ENCODE measurements around the gene NDRG4. TPM values are rescaled to one million over a fixed set of nuclear protein-coding genes. Genes with fewer than 3 reads are reported as not detected.

The NDRG4 gene
- total RNA-seq, 2 donors from 2014 or later, result 13.4 to 359 TPM

DNA sequence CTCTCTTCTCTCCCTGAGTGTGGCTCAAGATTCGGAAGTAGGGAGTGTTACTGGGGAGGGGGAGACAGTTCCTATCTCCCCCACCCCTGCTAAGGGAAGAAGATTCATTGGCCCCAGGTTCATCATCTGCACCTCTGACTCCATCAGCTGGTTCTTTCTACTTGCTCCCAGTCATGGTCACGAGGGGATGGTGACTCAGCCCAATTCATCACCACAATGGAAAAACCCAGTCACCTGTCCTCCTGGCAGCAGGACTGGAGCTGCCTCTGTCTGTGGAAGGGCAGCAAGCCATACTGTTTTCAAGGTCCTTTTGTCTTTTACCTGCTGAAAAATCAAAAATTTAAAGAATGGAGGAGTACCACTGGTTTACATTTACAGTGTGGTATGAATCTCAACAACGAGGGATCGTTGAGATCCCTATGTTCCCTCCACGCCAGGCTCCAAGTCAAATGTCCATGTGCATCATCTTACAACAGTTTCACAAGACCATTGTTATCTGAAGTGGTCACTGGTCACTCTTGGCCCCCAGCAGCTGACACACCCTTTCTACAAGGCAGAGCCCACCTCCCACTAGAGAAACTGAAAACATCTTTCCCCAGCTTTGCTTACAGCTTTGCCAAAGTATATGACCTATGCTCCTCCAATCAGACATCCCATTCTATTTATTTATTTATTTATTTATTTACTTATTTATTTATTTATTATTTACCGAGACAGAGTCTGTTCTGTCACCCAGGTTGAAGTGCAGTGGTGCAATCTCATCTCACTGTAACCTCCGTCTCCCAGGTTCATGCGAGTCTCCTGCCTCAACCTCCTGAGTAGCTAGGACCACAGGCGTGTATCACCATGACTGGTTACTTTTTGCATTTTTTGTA is 40.4 kb upstream of the NDRG4 start:
- Histone ChIP-seq H3K4me3 (no peak overlapping the region), H3K27me3 (replicated peaks; ENCODE audit: insufficient read depth) (no peaks in the 10 kb centered on the region), H3K36me3 (no peaks in the 10 kb centered on the region), H3K27ac (no peak overlapping the region), H3K9me3 (no peaks in the 10 kb centered on the region), H3K4me1 (replicated peaks) (peaks cover 3% of the 10 kb centered on the region)
- intact Hi-C loops (cut with DNase I), result no loop called here
- no peak for DNase-seq (ENCODE audit: low spot score)
- 86% methylated on average over 9 of the region's 9 CpGs for WGBS
- TF ChIP-seq, protein P1, sequence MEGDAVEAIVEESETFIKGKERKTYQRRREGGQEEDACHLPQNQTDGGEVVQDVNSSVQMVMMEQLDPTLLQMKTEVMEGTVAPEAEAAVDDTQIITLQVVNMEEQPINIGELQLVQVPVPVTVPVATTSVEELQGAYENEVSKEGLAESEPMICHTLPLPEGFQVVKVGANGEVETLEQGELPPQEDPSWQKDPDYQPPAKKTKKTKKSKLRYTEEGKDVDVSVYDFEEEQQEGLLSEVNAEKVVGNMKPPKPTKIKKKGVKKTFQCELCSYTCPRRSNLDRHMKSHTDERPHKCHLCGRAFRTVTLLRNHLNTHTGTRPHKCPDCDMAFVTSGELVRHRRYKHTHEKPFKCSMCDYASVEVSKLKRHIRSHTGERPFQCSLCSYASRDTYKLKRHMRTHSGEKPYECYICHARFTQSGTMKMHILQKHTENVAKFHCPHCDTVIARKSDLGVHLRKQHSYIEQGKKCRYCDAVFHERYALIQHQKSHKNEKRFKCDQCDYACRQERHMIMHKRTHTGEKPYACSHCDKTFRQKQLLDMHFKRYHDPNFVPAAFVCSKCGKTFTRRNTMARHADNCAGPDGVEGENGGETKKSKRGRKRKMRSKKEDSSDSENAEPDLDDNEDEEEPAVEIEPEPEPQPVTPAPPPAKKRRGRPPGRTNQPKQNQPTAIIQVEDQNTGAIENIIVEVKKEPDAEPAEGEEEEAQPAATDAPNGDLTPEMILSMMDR (IDR thresholded peaks at IDR 0.05), result no peak

DNA sequence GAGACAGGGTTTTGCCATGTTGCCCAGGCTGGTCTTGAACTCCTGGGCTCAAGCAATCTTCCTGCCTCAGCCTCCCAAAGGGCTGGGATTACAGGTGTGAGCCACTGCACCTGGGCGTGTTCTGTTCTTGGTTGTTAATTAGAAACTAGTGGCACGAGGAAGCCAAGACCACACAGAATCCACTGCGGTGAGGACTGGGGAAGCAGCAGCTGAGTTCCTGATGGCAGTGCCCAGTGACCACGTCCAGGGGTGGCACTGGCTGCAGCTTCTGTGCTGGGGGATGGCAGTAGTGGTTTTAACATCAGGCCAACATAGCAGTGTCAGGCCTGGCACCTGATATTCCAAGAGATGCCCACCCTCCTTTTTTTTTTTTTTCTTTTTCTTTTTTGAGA is 39.7 kb upstream of the NDRG4 start:
- Histone ChIP-seq H3K27ac (no peak overlapping the region), H3K4me3 (no peak overlapping the region), H3K9me3 (no peaks in the 10 kb centered on the region), H3K4me1 (replicated peaks) (peaks cover 6% of the 10 kb centered on the region), H3K27me3 (replicated peaks; ENCODE audit: insufficient read depth) (peaks cover 5% of the 10 kb centered on the region), H3K36me3 (no peaks in the 10 kb centered on the region)
- TF ChIP-seq, protein P1 (IDR thresholded peaks at IDR 0.05), result no peak
- TF ChIP-seq POLR2A (IDR thresholded peaks at IDR 0.05), result no peak
- no peak for TF ChIP-seq POLR2AphosphoS5 (IDR thresholded peaks at IDR 0.05)
- 80% methylated on average over 4 of the region's 4 CpGs for WGBS
- no peak for DNase-seq (ENCODE audit: low spot score)
- intact Hi-C loops (cut with DNase I), result no loop called here

DNA sequence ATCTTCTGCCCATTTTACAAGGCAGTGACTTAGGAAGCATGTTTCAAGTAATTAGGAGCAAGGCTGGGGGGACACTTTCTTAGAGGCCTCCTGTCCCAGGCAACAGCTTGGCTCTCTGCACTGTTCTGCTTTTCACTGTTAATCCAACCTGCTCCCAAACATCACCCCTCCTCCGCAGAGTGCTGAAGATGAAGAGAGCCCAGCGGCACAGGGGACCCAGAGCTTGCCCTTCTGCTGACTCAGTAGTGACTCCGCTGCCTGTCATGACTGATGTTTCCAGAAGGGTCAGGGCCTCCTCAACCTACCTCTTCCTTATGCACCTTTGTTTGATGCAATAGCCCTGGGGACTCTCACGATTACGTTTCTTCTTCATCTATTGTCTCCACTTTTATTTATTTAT is 38.9 kb upstream of the NDRG4 start:
- TF ChIP-seq POLR2A (IDR thresholded peaks at IDR 0.05) (no peak), POLR2AphosphoS5 (IDR thresholded peaks at IDR 0.05) (no peak)
- TF ChIP-seq, protein P1 (IDR thresholded peaks at IDR 0.05), result no peak
- Histone ChIP-seq H3K4me1 (replicated peaks) (peaks cover 6% of the 10 kb centered on the region), H3K4me3 (no peak overlapping the region), H3K9me3 (no peaks in the 10 kb centered on the region), H3K36me3 (no peaks in the 10 kb centered on the region), H3K27me3 (replicated peaks; ENCODE audit: insufficient read depth) (peaks cover 8% of the 10 kb centered on the region), H3K27ac (no peak overlapping the region)
- 84% methylated on average over 5 of the region's 5 CpGs for WGBS
- DNase-seq (ENCODE audit: low spot score), result no peak
- intact Hi-C loops (cut with DNase I), result no loop called here

DNA sequence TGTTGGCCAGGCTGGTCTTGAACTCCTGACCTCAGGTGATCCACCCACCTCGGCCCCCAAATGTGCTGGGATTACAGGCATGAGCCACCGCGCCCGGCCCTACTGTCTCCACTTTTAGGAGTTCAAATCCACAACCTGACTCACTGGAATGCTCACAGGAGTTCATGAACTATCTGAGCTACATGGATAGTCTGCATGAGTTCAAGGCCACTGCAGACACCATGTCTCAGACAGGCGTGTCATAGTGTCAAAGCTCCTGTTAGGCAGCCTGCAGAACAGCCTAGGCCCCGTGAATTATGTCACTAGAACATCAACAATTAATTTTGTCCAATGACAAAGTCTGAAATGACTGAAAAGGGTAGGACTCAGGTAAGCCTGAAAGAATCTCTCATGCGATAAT is 38.3 kb upstream of the NDRG4 start:
- Histone ChIP-seq H3K4me1 (replicated peaks) (peaks cover 6% of the 10 kb centered on the region), H3K4me3 (no peak overlapping the region), H3K27ac (no peak overlapping the region), H3K9me3 (no peaks in the 10 kb centered on the region), H3K27me3 (replicated peaks; ENCODE audit: insufficient read depth) (peaks cover 14% of the 10 kb centered on the region), H3K36me3 (no peaks in the 10 kb centered on the region)
- 96% methylated on average over 7 of the region's 7 CpGs for WGBS
- TF ChIP-seq POLR2AphosphoS5 (IDR thresholded peaks at IDR 0.05), result no peak
- intact Hi-C loops (cut with DNase I), result no loop called here
- no peak for DNase-seq (ENCODE audit: low spot score)

DNA sequence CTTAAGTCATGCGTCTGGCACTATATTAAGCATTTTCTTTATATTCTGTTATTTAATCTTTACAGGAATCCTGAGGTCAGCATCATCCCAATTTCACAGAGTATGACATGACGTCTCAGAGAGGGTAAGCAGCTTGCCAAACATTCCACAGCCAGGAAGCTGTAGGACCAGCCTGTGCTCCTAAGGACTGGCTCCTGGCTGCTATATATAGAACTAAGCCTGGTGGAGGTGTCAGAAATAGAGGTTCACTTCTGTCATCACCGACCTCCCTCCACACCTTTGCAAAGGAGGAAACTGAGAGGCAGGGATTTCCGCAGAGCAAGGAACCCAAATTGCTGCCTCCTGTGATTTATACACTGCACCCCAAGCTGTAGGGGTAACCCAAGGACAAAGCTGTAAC is 37.9 kb upstream of the NDRG4 start:
- Histone ChIP-seq H3K4me3 (no peak overlapping the region), H3K4me1 (replicated peaks) (peaks cover 6% of the 10 kb centered on the region), H3K27me3 (replicated peaks; ENCODE audit: insufficient read depth) (peaks cover 15% of the 10 kb centered on the region), H3K36me3 (no peaks in the 10 kb centered on the region), H3K27ac (no peak overlapping the region), H3K9me3 (no peaks in the 10 kb centered on the region)
- no peak for DNase-seq (ENCODE audit: low spot score)
- intact Hi-C loops (cut with DNase I), result no loop called here
- WGBS, result 79% methylated on average over 4 of the region's 4 CpGs
- TF ChIP-seq POLR2A (IDR thresholded peaks at IDR 0.05) (no peak), POLR2AphosphoS5 (IDR thresholded peaks at IDR 0.05) (no peak)
- TF ChIP-seq, protein P1 (IDR thresholded peaks at IDR 0.05), result no peak

Data from prostate gland (tissue), 2 donors.